ENCODE data around the gene WDR82. TPM values are rescaled to one million over a fixed set of nuclear protein-coding genes. Genes with fewer than 3 reads are reported as not detected.

The WDR82 gene
- total and polyA plus RNA-seq, 2 donors (not counting 1 experiment from before 2014, with no cell fraction given): 71.2 to 77.7 TPM

- Histone ChIP-seq H3K4me2 (ENCODE audit: extremely low read depth, insufficient read depth, low read length) (no peak overlapping the region), H3K27ac (ENCODE audit: insufficient read depth, low read length) (no peak overlapping the region), H3K9ac (ENCODE audit: insufficient read depth, low read length) (no peak overlapping the region), H3K27me3 (ENCODE audit: control insufficient read depth, insufficient read depth, low read length) (no peaks in the 10 kb centered on the region), H4K20me1 (ENCODE audit: control insufficient read depth, extremely low read depth, insufficient read depth, low read length) (no peaks in the 10 kb centered on the region), H3K36me3 (ENCODE audit: control insufficient read depth, insufficient read depth, low read length) (no peaks in the 10 kb centered on the region), H2AFZ (ENCODE audit: low read length) (no peak overlapping the region), H3K79me2 (ENCODE audit: control insufficient read depth, insufficient read depth, low read length) (no peaks in the 10 kb centered on the region), H3K4me1 (ENCODE audit: control insufficient read depth, extremely low read depth, insufficient read depth, low read length) (peaks cover 2% of the 10 kb centered on the region), H3K9me3 (ENCODE audit: control insufficient read depth, insufficient read depth, low read depth, low read length) (no peaks in the 10 kb centered on the region), H3K4me3 (replicated peaks in 1 of 4; ENCODE audit: control extremely low read depth in 1 of 4, insufficient read depth in 1 of 4, low read depth in 3 of 4, low read length in 4 of 4) (no peak overlapping the region)
- TF ChIP-seq EZH2 (IDR thresholded peaks at IDR 0.05; ENCODE audit: low read length, missing control alignments): no peak
- TF ChIP-seq CTCF (conservative IDR thresholded peaks at IDR 0.05 in 1 of 2, IDR thresholded peaks at IDR 0.05 in 1 of 2; ENCODE audit: low read depth in 1 of 2, low read length in 2 of 2): no peak
- no peak for DNase-seq (ENCODE audit: low read depth in 2 of 2)
These were observed 44.0 kb upstream of the WDR82 start for GRCh38 chr3:52322466-52322865.

- DNase-seq (ENCODE audit: low read depth in 2 of 2): no peak
- TF ChIP-seq CTCF (conservative IDR thresholded peaks at IDR 0.05 in 1 of 2, IDR thresholded peaks at IDR 0.05 in 1 of 2; ENCODE audit: low read depth in 1 of 2, low read length in 2 of 2) (no peak), EZH2 (IDR thresholded peaks at IDR 0.05; ENCODE audit: low read length, missing control alignments) (no peak)
- Histone ChIP-seq H2AFZ (ENCODE audit: low read length) (no peak overlapping the region), H3K4me2 (ENCODE audit: extremely low read depth, insufficient read depth, low read length) (no peak overlapping the region), H3K9me3 (ENCODE audit: control insufficient read depth, insufficient read depth, low read depth, low read length) (no peaks in the 10 kb centered on the region), H4K20me1 (ENCODE audit: control insufficient read depth, extremely low read depth, insufficient read depth, low read length) (no peaks in the 10 kb centered on the region), H3K36me3 (ENCODE audit: control insufficient read depth, insufficient read depth, low read length) (no peaks in the 10 kb centered on the region), H3K4me1 (ENCODE audit: control insufficient read depth, extremely low read depth, insufficient read depth, low read length) (peaks cover 3% of the 10 kb centered on the region), H3K9ac (ENCODE audit: insufficient read depth, low read length) (no peak overlapping the region), H3K27ac (ENCODE audit: insufficient read depth, low read length) (no peak overlapping the region), H3K79me2 (ENCODE audit: control insufficient read depth, insufficient read depth, low read length) (no peaks in the 10 kb centered on the region), H3K27me3 (ENCODE audit: control insufficient read depth, insufficient read depth, low read length) (no peaks in the 10 kb centered on the region), H3K4me3 (replicated peaks in 1 of 4; ENCODE audit: control extremely low read depth in 1 of 4, insufficient read depth in 1 of 4, low read depth in 3 of 4, low read length in 4 of 4) (no peak overlapping the region)
These were observed 43.0 kb upstream of the WDR82 start for GRCh38 chr3:52321481-52321880.

GRCh38 chr3:52319921-52320595, 41.6 kb upstream of the WDR82 start:
- DNase-seq (ENCODE audit: low read depth in 2 of 2): no peak
- Histone ChIP-seq H3K9ac (ENCODE audit: insufficient read depth, low read length) (no peak overlapping the region), H3K4me1 (ENCODE audit: control insufficient read depth, extremely low read depth, insufficient read depth, low read length) (peaks cover 3% of the 10 kb centered on the region), H4K20me1 (ENCODE audit: control insufficient read depth, extremely low read depth, insufficient read depth, low read length) (no peaks in the 10 kb centered on the region), H3K4me3 (replicated peaks in 1 of 4; ENCODE audit: control extremely low read depth in 1 of 4, insufficient read depth in 1 of 4, low read depth in 3 of 4, low read length in 4 of 4) (no peak overlapping the region), H3K27ac (ENCODE audit: insufficient read depth, low read length) (no peak overlapping the region), H2AFZ (ENCODE audit: low read length) (no peak overlapping the region), H3K27me3 (ENCODE audit: control insufficient read depth, insufficient read depth, low read length) (no peaks in the 10 kb centered on the region), H3K4me2 (ENCODE audit: extremely low read depth, insufficient read depth, low read length) (no peak overlapping the region), H3K79me2 (ENCODE audit: control insufficient read depth, insufficient read depth, low read length) (no peaks in the 10 kb centered on the region), H3K36me3 (ENCODE audit: control insufficient read depth, insufficient read depth, low read length) (no peaks in the 10 kb centered on the region), H3K9me3 (ENCODE audit: control insufficient read depth, insufficient read depth, low read depth, low read length) (no peaks in the 10 kb centered on the region)
- TF ChIP-seq CTCF (conservative IDR thresholded peaks at IDR 0.05 in 1 of 2, IDR thresholded peaks at IDR 0.05 in 1 of 2; ENCODE audit: low read depth in 1 of 2, low read length in 2 of 2) (no peak), EZH2 (IDR thresholded peaks at IDR 0.05; ENCODE audit: low read length, missing control alignments) (no peak)

Measured in fibroblast of lung (primary cell).